RPMI7951 (cell line): ENCODE measurements around the gene IFT80. TPM values are rescaled to one million over a fixed set of nuclear protein-coding genes. Genes with fewer than 3 reads are reported as not detected.
"Not testable (repeated sequence)": the region's sequence is repeated elsewhere in the genome, so short reads cannot be mapped to it uniquely, and the experiment has no call there.

Source experiments
- DNase-seq: peaks from one replicate; pipeline ENCODE4 v3.0.0-alpha.2; 2012; ENCODE audit warnings: low read depth
- total RNA-seq: library from RNA; depleted of rRNA; stranded (reverse); fragments of >200 nt; shearing (Covaris generic); gene quantifications from 2 replicates; pipeline ENCODE4 v1.2.3, GENCODE V29; 2014

IFT80 gene
- total RNA-seq, 1 experiment from 2014 or later = 44.7 TPM

DNA sequence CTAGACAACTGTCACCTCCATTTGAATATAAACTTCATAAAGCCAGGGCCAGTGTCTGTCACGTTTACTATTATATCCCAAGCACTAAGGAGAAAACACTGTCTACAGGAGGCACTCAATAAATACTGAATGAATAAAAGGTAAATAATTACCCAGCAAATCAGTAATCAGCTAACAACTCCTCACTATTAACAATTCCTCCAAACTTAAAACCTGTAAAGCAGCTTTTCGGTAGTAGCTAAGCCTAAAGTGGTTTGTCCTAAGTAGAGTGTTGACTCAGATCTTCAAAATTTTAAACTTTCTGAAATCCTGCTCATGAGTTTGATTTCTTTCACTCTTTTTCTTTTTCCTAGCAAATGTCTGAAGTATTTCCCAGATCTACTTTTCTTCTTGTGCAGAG is 133.9 kb downstream of the IFT80 start:
- DNase-seq = no peak

DNA sequence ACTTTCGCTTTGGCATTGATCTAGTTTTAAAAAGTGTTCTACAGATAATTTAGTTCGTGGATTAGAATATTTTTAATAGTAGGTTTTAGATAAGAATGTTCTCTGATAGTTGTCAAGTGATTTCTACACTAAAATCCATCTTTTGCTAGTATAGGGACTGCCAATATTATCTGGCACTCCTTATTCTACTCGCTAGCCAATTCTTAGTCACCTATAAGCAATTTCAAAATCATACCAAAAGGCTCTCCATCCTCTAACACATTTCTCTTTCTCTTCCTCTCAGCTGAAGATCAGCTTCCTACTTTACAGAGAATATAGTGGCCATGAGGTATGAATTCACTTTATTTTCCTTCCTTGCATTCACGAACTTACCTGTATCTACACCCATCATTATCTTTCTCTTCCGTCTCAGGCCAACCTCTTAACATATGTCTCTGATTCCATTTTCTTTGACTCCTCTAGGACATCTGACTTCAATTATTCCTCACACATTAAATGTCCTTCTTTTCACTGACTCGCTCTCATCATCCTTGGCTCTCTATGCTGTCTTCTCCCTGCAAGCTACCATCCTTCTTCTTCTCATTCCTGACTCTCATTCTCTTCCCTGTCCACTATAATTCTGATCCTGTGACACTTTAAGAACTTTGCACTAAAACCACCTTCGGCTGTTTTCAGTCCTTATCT is 138.3 kb downstream of the IFT80 start:
- no peak for DNase-seq

GRCh38 chr3:160259589-160259988 is 139.4 kb downstream of the IFT80 start:
- DNase-seq = no peak

GRCh38 chr3:160257606-160258005 is 141.4 kb downstream of the IFT80 start:
- no peak for DNase-seq

GRCh38 chr3:160253298-160253697 is 145.7 kb downstream of the IFT80 start:
- no peak for DNase-seq

DNA sequence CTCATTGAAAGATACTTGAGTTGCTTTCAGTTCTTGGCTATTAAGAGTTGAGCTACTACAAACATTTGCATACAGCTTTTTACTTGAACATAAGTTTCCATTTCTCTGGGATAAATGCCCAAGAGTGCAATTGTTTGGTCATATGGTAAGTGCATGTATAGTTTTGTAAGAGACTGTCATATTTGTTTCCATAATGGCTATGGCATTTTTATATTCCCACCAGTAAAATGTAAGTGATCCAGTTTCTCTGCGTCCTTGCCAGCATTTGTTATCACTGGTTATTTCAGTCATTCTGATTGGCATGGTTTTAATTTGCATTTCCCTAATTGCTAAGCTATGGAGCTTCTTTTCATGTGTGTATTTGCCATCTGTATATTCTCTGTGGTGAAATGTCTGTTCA is 151.3 kb downstream of the IFT80 start:
- DNase-seq = no peak

DNA sequence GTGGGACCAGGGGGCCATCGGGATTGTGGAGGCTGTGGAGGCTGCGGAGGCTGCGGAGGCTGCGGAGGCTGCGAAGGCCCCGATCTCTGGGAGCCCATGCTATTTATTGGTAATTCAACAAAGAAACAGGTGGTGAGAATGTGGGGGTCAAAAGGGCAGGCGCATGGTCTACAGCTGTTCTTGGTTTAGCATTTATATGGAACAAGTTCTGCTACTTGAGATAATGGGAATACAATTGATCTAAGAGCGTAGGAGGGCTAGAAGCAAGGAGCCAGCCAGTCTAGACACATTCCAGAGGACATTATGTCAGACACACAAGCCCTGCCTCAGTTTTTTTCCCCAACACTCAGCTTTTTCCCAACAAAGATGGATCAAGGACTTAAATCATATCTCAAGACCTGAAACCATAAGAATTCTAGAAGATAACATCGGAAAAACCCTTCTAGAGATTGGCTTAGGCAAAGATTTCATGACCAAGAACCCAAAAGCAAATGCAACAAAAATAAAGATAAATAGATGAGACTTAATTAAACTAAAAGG is 153.7 kb downstream of the IFT80 start:
- no peak for DNase-seq

DNA sequence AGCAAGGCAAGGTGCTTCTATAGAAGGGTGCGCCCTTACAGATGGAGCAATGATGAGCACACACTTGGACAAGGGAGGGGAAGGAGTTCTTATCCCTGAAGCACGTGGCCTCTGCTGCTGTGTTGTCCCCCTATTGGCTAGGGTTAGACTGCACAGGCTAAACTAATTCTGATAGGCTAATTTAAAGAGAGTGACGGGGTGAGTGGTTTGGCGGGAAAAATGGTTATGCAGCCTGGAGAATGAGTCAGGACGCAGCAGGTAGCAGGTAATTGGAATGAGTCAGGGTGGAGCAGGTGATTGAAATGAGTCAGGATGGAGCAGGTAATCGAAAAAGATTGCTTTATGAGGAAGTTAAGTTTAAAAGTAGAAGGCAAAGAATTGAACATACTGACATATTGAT is 158.3 kb downstream of the IFT80 start:
- not testable (repeated sequence) for DNase-seq

GRCh38 chr3:160232014-160232413 is 167.0 kb downstream of the IFT80 start:
- DNase-seq = no peak

DNA sequence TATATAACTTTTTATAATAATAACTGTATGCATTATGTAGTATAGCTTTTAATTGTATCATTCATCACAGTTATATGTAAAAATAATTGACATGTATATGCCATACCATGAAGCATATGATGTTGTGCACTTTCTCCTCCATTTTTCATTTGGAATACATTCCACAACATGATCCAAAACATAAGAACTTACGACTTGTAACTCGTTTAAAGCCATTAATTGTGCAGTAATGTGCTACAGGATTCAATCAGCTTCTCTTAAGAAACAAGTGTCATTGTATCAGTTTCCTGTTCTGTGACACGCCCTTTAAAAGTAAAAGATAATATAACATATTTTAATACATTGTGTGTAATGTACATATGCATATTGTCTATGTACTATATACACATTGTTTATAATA is 171.6 kb downstream of the IFT80 start:
- no peak for DNase-seq

GRCh38 chr3:160226026-160226907 is 172.8 kb downstream of the IFT80 start:
- peak; percentile 22 for DNase-seq

DNA sequence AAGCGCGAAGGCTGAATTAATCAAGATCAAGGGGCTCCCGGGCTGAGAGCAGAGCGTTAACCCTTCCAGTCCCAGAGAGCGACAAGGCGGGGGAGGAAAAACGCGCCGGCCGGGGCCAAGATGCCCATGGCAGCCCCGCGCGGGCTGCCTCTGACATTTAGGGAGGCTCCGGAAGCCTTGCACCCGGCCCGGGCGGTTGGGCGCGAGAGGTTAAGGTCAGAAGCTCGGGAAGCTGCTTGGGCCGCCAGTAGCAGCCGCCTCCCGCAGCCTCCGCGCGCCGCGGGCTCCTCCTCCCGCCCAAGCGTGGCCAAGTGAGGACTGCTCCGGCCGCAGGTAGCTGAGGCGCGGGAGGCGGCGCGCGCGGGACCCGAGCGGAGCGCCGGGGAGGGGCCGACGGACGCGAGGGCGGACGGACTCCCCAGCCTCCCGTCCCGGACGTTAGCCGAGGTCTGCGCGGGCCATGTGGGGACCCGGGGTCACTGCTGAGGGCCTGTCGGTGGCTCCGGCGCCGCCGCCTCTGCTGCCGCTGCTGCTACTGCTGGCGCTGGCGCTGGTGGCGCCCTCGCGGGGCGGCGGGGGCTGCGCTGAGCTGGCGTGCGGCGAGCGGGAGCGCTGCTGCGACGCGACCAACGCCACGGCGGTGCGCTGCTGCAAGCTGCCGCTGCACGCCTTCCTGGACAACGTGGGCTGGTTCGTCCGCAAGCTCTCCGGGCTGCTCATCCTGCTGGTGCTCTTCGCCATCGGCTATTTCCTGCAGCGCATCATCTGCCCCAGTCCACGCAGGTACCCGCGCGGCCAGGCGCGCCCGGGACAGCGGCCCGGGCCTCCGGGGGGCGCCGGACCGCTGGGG is 173.6 kb downstream of the IFT80 start, which contains the start of gene C3orf80:
Gene C3orf80, plus strand, starts transcription at position 247 of the 850 bp plus-strand sequence. Its CDS starts 214 bp downstream, at position 461.
- peak; percentile 56 for DNase-seq

- DNase-seq = no peak
These were observed 174.2 kb downstream of the IFT80 start for GRCh38 chr3:160224811-160225175.

DNA sequence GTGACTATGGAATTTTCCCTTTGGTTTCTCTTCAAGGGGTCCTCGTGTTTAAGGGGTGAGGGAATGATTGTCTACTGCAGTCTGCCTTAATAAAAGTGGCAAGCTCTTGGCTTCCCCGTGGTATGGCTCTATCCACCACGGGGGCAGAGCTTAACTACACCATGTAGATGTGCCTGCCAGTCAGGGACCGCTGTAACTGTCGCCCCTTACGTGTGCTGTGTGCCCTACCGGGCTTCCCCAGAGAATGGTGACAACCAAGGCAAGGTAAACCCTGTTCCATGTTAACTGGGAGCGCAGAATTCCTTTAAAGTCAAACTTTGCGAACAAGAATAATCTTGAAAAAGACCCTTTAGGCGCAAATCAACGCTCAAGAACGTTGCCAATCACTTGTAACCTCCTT is 174.8 kb downstream of the IFT80 start:
- no peak for DNase-seq

GRCh38 chr3:160221019-160221418 is 178.0 kb downstream of the IFT80 start:
- DNase-seq = no peak

DNA sequence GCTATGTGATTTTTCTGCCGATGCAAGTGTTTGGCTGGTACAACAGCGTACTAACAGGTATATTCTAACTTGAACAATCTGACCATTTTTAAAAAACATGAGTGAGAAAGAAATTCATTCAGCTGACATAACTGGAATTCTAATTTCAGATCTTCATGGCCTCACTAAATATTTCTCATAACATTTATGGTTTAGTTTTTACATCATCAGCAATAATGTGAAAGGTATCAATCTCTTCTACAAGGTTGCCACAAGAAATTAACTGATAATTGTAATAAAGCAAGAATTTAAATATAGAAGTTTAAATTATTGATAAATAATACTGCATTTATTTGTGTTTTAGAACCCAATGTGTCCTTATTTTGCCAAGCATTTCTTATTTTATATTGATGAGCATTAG is 179.0 kb downstream of the IFT80 start:
- DNase-seq = no peak

DNA sequence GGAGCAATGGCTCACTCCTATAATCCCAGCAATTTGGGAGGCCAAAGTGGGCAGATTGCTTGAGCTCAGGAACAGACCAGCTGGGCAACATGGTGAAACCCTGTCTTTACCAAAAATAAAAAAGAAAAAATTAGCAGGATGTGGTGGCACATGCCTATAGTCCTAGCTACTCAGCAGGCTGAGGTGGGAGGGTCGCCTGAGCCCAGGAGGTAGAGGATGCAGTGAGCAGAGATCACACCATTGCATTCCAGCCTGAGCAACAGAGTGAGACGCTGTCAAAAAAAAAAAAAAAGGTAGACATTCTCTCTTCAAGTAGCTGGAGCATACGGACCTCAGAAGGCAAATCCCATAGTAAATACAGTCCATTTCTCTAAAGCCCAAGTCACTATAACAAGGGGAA is 180.9 kb downstream of the IFT80 start:
- DNase-seq = no peak

GRCh38 chr3:160217675-160218074 is 181.3 kb downstream of the IFT80 start:
- no peak for DNase-seq

GRCh38 chr3:160213191-160213590 is 185.8 kb downstream of the IFT80 start:
- no peak for DNase-seq

DNA sequence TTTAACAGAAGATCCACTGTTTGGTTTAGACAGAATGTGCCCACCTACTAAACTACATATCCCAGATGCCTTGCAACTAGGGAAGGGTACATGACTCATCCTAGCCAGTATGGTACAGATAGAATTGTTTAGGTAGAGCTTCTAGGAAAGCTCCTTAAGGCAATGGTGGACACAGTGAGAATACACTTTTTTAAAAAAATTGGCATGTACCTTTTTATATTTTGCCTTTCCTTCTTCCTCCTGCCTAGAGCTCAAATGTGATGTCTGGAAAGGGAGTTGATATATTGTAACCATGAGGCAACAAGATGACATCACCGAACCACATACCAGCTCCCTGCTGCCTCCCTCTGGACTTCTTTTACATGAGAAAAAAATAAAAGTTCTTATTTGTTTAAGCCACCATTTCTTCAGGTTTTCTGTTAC is 188.2 kb downstream of the IFT80 start:
- peak; percentile 70 for DNase-seq

GRCh38 chr3:160210341-160210740 is 188.7 kb downstream of the IFT80 start:
- DNase-seq = no peak
